ENCODE data around the gene FLVCR1.

Gene FLVCR1

DNA sequence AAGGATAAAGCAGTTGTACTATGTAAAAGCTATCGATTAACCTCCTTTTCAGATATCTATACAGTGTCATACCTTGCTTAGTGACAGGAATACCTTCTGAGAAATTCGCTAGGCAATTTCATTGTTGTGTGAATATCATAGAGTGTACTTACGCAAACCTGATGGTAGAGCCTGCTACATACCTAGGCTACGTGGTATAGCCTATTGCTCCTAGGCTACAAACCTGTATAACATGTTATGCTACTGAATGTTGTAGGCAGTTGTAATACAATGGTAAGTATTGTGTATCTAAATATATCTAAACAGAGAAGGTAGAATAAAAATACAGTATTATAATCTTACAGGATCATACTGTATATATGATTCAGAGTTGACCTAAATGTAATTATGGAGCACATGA, 26.5 kb downstream of the FLVCR1 start:
- Histone ChIP-seq H3K9me3 (ENCODE audit: control insufficient read depth, low read length) (no peaks in the 10 kb centered on the region), H3K4me3 (ENCODE audit: low read depth, low read length) (no peak overlapping the region), H2AFZ (no peak overlapping the region), H3K9ac (no peak overlapping the region), H3K79me2 (no peaks in the 10 kb centered on the region), H3K4me1 (no peaks in the 10 kb centered on the region), H3K27me3 (ENCODE audit: control insufficient read depth, insufficient read depth, low read length) (no peaks in the 10 kb centered on the region), H3K36me3 (ENCODE audit: control insufficient read depth, insufficient read depth, low read length) (no peaks in the 10 kb centered on the region), H3K4me2 (ENCODE audit: low read length) (no peak overlapping the region), H3K27ac (no peak overlapping the region)
- TF ChIP-seq, protein P1, sequence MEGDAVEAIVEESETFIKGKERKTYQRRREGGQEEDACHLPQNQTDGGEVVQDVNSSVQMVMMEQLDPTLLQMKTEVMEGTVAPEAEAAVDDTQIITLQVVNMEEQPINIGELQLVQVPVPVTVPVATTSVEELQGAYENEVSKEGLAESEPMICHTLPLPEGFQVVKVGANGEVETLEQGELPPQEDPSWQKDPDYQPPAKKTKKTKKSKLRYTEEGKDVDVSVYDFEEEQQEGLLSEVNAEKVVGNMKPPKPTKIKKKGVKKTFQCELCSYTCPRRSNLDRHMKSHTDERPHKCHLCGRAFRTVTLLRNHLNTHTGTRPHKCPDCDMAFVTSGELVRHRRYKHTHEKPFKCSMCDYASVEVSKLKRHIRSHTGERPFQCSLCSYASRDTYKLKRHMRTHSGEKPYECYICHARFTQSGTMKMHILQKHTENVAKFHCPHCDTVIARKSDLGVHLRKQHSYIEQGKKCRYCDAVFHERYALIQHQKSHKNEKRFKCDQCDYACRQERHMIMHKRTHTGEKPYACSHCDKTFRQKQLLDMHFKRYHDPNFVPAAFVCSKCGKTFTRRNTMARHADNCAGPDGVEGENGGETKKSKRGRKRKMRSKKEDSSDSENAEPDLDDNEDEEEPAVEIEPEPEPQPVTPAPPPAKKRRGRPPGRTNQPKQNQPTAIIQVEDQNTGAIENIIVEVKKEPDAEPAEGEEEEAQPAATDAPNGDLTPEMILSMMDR (IDR thresholded peaks at IDR 0.05), result no peak

DNA sequence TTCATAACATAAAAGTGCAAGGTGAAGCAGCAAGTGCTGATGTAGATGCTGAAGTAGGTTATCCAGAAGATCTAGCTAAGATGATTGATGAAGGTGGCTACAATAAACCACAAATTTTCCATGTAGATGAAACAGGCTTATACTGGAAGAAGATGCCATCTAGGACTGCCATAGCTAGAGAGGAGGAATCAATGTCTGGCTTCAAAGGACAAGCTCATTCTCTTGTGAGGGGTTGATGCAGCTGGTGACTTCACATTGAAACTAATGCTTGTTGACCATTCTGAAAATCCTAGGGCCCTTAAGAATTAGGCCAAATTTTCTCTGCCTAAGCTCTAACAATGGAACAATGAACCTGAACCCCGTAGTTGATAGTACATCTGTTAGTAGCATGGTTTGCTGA, 34.0 kb downstream of the FLVCR1 start:
- no peak overlapping the region for H2AFZ ChIP-seq
- no peaks in the 10 kb centered on the region for H3K36me3 ChIP-seq (ENCODE audit: control insufficient read depth, insufficient read depth, low read length)

DNA sequence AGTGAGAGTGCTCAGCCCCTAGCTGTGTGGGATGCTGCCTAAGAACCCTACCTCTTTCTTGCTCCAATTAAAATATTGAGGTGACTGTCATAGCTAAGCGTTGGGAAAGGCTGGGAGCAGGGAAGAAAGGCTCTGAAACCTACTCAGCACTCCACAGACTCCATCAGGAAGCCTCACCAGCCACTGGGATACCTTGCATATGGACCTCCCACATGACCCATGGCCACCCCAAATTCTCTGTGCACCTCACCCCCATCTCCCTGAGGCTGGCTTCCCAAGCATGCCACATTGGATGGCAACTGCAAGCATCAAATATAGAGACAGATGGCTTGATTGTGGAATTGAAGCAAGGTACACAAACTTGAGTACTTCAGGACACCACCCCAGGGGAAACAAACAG, 41.8 kb downstream of the FLVCR1 start:
- Histone ChIP-seq H3K4me1 (no peaks in the 10 kb centered on the region), H3K9ac (no peak overlapping the region), H3K9me3 (ENCODE audit: control insufficient read depth, low read length) (no peaks in the 10 kb centered on the region), H3K4me2 (ENCODE audit: low read length) (no peak overlapping the region), H3K36me3 (ENCODE audit: control insufficient read depth, insufficient read depth, low read length) (peaks cover 4% of the 10 kb centered on the region), H3K27ac (no peak overlapping the region), H3K79me2 (no peaks in the 10 kb centered on the region), H3K4me3 (ENCODE audit: low read depth, low read length) (no peak overlapping the region), H2AFZ (no peak overlapping the region), H3K27me3 (ENCODE audit: control insufficient read depth, insufficient read depth, low read length) (no peaks in the 10 kb centered on the region)
- TF ChIP-seq, protein P1 (IDR thresholded peaks at IDR 0.05), result no peak

More for the DNA sequence above, 34.0 kb downstream of the FLVCR1 start:
- TF ChIP-seq, protein P1 (IDR thresholded peaks at IDR 0.05), result no peak
- H3K4me3 ChIP-seq (ENCODE audit: low read depth, low read length), result no peak overlapping the region
- no peak overlapping the region for H3K9ac ChIP-seq
- H3K27ac ChIP-seq, result no peak overlapping the region
- no peaks in the 10 kb centered on the region for H3K79me2 ChIP-seq
- H3K9me3 ChIP-seq (ENCODE audit: control insufficient read depth, low read length), result no peaks in the 10 kb centered on the region
- no peaks in the 10 kb centered on the region for H3K4me1 ChIP-seq
- H3K4me2 ChIP-seq (ENCODE audit: low read length), result no peak overlapping the region
- H3K27me3 ChIP-seq (ENCODE audit: control insufficient read depth, insufficient read depth, low read length), result no peaks in the 10 kb centered on the region

DNA sequence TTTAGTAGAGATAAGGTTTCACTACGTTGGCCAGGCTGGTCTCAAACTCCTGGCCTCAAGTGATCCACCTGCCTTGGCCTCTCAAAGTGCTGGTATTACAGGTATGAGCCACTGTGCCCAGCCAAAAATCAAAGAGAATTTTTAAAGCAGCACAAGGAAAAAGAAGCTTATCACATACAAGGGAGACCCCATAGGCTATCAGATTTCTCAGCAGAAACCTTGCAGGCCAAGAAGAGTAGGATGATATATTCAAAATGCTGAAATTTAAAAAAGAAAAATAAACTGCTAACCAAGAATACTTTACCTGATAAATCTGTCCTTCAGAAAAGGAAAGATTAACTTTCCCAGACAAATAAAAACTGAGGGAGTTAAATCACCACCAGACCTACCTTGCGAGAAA, 43.2 kb downstream of the FLVCR1 start:
- Histone ChIP-seq H3K4me1 (no peaks in the 10 kb centered on the region), H3K36me3 (ENCODE audit: control insufficient read depth, insufficient read depth, low read length) (peaks cover 4% of the 10 kb centered on the region), H2AFZ (no peak overlapping the region), H3K27me3 (ENCODE audit: control insufficient read depth, insufficient read depth, low read length) (no peaks in the 10 kb centered on the region), H3K9ac (no peak overlapping the region), H3K27ac (no peak overlapping the region), H3K9me3 (ENCODE audit: control insufficient read depth, low read length) (no peaks in the 10 kb centered on the region), H3K4me3 (ENCODE audit: low read depth, low read length) (no peak overlapping the region), H3K4me2 (ENCODE audit: low read length) (no peak overlapping the region), H3K79me2 (no peaks in the 10 kb centered on the region)
- TF ChIP-seq, protein P1 (IDR thresholded peaks at IDR 0.05), result no peak

DNA sequence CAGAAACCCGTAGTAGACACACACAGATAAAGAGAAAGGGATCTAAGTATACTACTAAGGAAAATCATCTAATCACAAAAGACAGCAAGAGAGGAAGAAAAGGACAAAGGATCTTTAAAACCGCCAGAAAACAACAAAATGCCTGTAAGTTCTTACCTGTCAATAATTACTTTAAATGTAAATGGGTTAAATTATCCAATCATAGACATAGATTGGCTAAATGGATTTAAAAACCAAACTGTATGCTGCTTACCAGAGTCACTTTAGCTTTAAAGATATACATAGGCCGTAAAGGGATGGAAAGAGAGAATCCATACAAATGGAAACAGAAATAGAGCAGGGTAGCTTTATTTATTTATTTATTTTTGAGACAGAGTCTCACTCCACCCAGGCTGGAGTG, 44.0 kb downstream of the FLVCR1 start:
- Histone ChIP-seq H3K9ac (no peak overlapping the region), H3K27ac (no peak overlapping the region), H3K27me3 (ENCODE audit: control insufficient read depth, insufficient read depth, low read length) (no peaks in the 10 kb centered on the region), H3K4me2 (ENCODE audit: low read length) (no peak overlapping the region), H3K4me3 (ENCODE audit: low read depth, low read length) (no peak overlapping the region), H3K36me3 (ENCODE audit: control insufficient read depth, insufficient read depth, low read length) (peaks cover 4% of the 10 kb centered on the region), H2AFZ (no peak overlapping the region), H3K79me2 (no peaks in the 10 kb centered on the region), H3K4me1 (no peaks in the 10 kb centered on the region), H3K9me3 (ENCODE audit: control insufficient read depth, low read length) (no peaks in the 10 kb centered on the region)
- TF ChIP-seq, protein P1 (IDR thresholded peaks at IDR 0.05), result no peak
